ENCODE measurements around the gene ZBTB21. TPM values are rescaled to one million over a fixed set of nuclear protein-coding genes. Genes with fewer than 3 reads are reported as not detected.

The ZBTB21 gene
- total and polyA plus RNA-seq, 2 of the 8 experiments (the other 6 are each of a cell fraction or from before 2014, with no cell fraction given) = 3.9 to 17.8 TPM

- Histone ChIP-seq H2BK15ac (ENCODE audit: low read length) (no peak overlapping the region), H2AFZ (ENCODE audit: low read length) (no peak overlapping the region), H3K36me3 (ENCODE audit: control insufficient read depth in 2 of 4, insufficient read depth in 4 of 4, low read length in 3 of 4) (peaks cover 0 to 25% (median 7%) of the 10 kb centered on the region in 4 experiments; a peak in 5 of 8 replicates), H3K79me1 (ENCODE audit: low read depth, low read length) (no peaks in the 10 kb centered on the region), H2BK5ac (ENCODE audit: low read depth, low read length) (no peak overlapping the region), H3K9me3 (ENCODE audit: insufficient read depth in 2 of 2, low read depth in 1 of 2, low read length in 1 of 2) (no peaks in the 10 kb centered on the region), H3K18ac (ENCODE audit: extremely low read depth, low read length) (no peak overlapping the region), H4K5ac (ENCODE audit: insufficient read length, low read depth, low read length) (no peak overlapping the region), H2BK20ac (ENCODE audit: low read length) (no peak overlapping the region), H3K4me3 (ENCODE audit: extremely low read depth in 1 of 4, insufficient read depth in 2 of 4, low read depth in 3 of 4, low read length in 4 of 4) (no peak overlapping the region), H2AK5ac (ENCODE audit: low read depth, low read length) (no peak overlapping the region), H4K8ac (ENCODE audit: extremely low read depth, insufficient read depth, low read length) (no peak overlapping the region), H3K79me2 (ENCODE audit: control insufficient read depth in 1 of 2, insufficient read depth in 2 of 2, low read length in 2 of 2) (no peaks in the 10 kb centered on the region), H3K9ac (replicated peaks in 1 of 4; ENCODE audit: extremely low read depth in 1 of 4, low read depth in 3 of 4, low read length in 3 of 4) (no peak overlapping the region), H3K23ac (ENCODE audit: insufficient read length) (no peak overlapping the region), H3K23me2 (ENCODE audit: low read depth, low read length) (no peaks in the 10 kb centered on the region), H4K91ac (replicated peaks; ENCODE audit: insufficient read length, low read length) (no peak overlapping the region), H3K4ac (replicated peaks; ENCODE audit: insufficient read length, low read depth, low read length) (no peak overlapping the region), H3K14ac (ENCODE audit: insufficient read length) (no peak overlapping the region), H3K27ac (ENCODE audit: low read depth, low read length) (no peak overlapping the region), H3K56ac (replicated peaks; ENCODE audit: insufficient read length, low read depth, low read length) (no peak overlapping the region), H3K4me2 (ENCODE audit: insufficient read depth in 1 of 2, low read depth in 2 of 2, low read length in 2 of 2) (no peak overlapping the region), H3K4me1 (replicated peaks in 1 of 4; ENCODE audit: control insufficient read depth in 3 of 4, insufficient read depth in 4 of 4, low read length in 3 of 4) (no peaks in the 10 kb centered on the region), H2BK12ac (ENCODE audit: low read depth, low read length) (no peak overlapping the region), H2BK120ac (replicated peaks; ENCODE audit: low read depth, low read length) (no peak overlapping the region), H4K20me1 (replicated peaks in 1 of 2; ENCODE audit: control insufficient read depth in 1 of 2, insufficient read depth in 2 of 2, low read length in 2 of 2) (no peaks in the 10 kb centered on the region), H3K27me3 (replicated peaks in 1 of 4; ENCODE audit: control insufficient read depth in 3 of 4, extremely low read depth in 1 of 4, insufficient read depth in 3 of 4, low read length in 3 of 4) (no peaks in the 10 kb centered on the region)
- no peak for TF ChIP-seq RXRA (IDR thresholded peaks at IDR 0.05; ENCODE audit: insufficient read depth, low read depth, low read length)
- TF ChIP-seq MAFK (IDR thresholded peaks at IDR 0.05; ENCODE audit: low read depth, low read length) = peak; percentile 29; the same call in 1 of the 2 replicates
- ChIA-PET POLR2A (ENCODE audit: partially characterized antibody) (no interaction called here), CTCF (ENCODE audit: partially characterized antibody) (no interaction called here)
- FAIRE-seq (no peak), DNase-seq (ENCODE audit: low read depth in 1 of 2, low spot score in 2 of 2) (no peak)
- 91% methylated on average over 3 of the region's 3 CpGs; no CpG with 5 or more reads in 1 of the 2 experiments for WGBS, 2 experiments (ENCODE audit: extremely low coverage in 1 of 2, insufficient coverage in 1 of 2, insufficient read length in 1 of 2, insufficient replicate concordance in 2 of 2, low coverage in 1 of 2, low lambda C conversion rate in 2 of 2, missing lambda C conversion rate in 1 of 2)
These were observed 22.9 kb downstream of the ZBTB21 start for GRCh38 chr21:41987310-41987709.
